WTC11 (cell line): ENCODE data around the gene KAZN. TPM values are rescaled to one million over a fixed set of nuclear protein-coding genes. Genes with fewer than 3 reads are reported as not detected.

Experiments
- ATAC-seq: fragments of 200-7000 bp; cut with Tn5 transposase; 2 replicates; pipeline ENCODE4 v1.10.0; 2021; ENCODE audit warnings: mild to moderate bottlenecking, moderate library complexity
- CTCF ChIA-PET: fragments of 300-600 bp; sonication (Branson Sonifier 250); formaldehyde crosslinking; loops from one replicate; lab custom pipeline; 2021; ENCODE audit warnings: antibody characterized with exemption; lab: Charles Lee
- POLR2A ChIA-PET: fragments of 350-600 bp; sonication (Branson Sonifier 250); formaldehyde crosslinking; loops from one replicate; lab custom pipeline; 2021; ENCODE audit warnings: antibody characterized with exemption; lab: Charles Lee
- DNase-seq: peaks from one replicate; pipeline ENCODE4 v3.0.0; 2021; ENCODE audit warnings: low spot score
- H3K27ac Mint-ChIP-seq: 2 replicates; pipeline ENCODE4 v1.8.0; 2021; ENCODE audit warnings: mixed read lengths
- H3K27me3 Mint-ChIP-seq: 2 replicates; pipeline ENCODE4 v1.8.0; 2021; ENCODE audit warnings: low read depth, mild to moderate bottlenecking, moderate library complexity, mixed read lengths
- H3K36me3 Mint-ChIP-seq: 2 replicates; pipeline ENCODE4 v1.8.0; 2021; ENCODE audit warnings: mixed read lengths
- H3K4me1 Mint-ChIP-seq: 2 replicates; pipeline ENCODE4 v1.8.0; 2022; ENCODE audit warnings: mixed read lengths
- H3K4me3 Mint-ChIP-seq: 2 replicates; pipeline ENCODE4 v1.8.0; 2021; ENCODE audit warnings: mild to moderate bottlenecking, moderate library complexity, mixed read lengths
- H3K9me3 Mint-ChIP-seq: 2 replicates; pipeline ENCODE4 v1.8.0; 2021; ENCODE audit warnings: mixed read lengths
- ATF1 ChIP-seq: sonication (generic); formaldehyde crosslinking; IDR thresholded peaks from 2 replicates; pipeline ENCODE4 v1.8.1; 2023; ENCODE audit warnings: mild to moderate bottlenecking, moderate library complexity, missing genetic modification reagents
- CBFB ChIP-seq: sonication (generic); formaldehyde crosslinking; IDR thresholded peaks from 2 replicates; pipeline ENCODE4 v1.8.1; 2022; ENCODE audit warnings: mild to moderate bottlenecking, low read depth, missing genetic modification reagents
- CTCF ChIP-seq: fragments of 200-600 bp; IDR thresholded peaks from 2 replicates; pipeline ENCODE4 v1.8.0; 2022; ENCODE audit warnings: antibody characterized with exemption
- E2F4 ChIP-seq: sonication (generic); formaldehyde crosslinking; IDR thresholded peaks from 2 replicates; pipeline ENCODE4 v1.8.1; 2022; ENCODE audit warnings: low read depth, mild to moderate bottlenecking, moderate library complexity, missing genetic modification reagents, borderline replicate concordance
- ELF4 ChIP-seq: sonication (generic); formaldehyde crosslinking; IDR thresholded peaks from 2 replicates; pipeline ENCODE4 v1.8.1; 2022; ENCODE audit warnings: low read depth, mild to moderate bottlenecking, moderate library complexity, missing genetic modification reagents
- FOXP1 ChIP-seq: sonication (generic); formaldehyde crosslinking; IDR thresholded peaks from 2 replicates; pipeline ENCODE4 v1.8.0; 2022; ENCODE audit warnings: missing genetic modification reagents, mild to moderate bottlenecking, moderate library complexity, borderline replicate concordance
- GRHL2 ChIP-seq: fragments of 250-450 bp; sonication (Bioruptor Pico); IDR thresholded peaks from 2 replicates; pipeline ENCODE4 v1.8.0; 2022; ENCODE audit warnings: mild to moderate bottlenecking, moderate library complexity; ENCODE audit not compliant: insufficient replicate concordance, severe bottlenecking
- KAT7 ChIP-seq: sonication (generic); formaldehyde crosslinking; IDR thresholded peaks from 2 replicates; pipeline ENCODE4 v1.8.1; 2023; ENCODE audit warnings: missing genetic modification reagents, mild to moderate bottlenecking, borderline replicate concordance
- MXD4 ChIP-seq: fragments of 250-450 bp; sonication (Bioruptor Pico); IDR thresholded peaks from 2 replicates; pipeline ENCODE4 v1.8.0; 2021; ENCODE audit warnings: mild to moderate bottlenecking, moderate library complexity, borderline replicate concordance
- NR1H2 ChIP-seq: sonication (generic); formaldehyde crosslinking; IDR thresholded peaks from 2 replicates; pipeline ENCODE4 v1.9.0; 2021; ENCODE audit warnings: mild to moderate bottlenecking, moderate library complexity, missing genetic modification reagents
- NR2C2 ChIP-seq: sonication (generic); formaldehyde crosslinking; IDR thresholded peaks from 2 replicates; pipeline ENCODE4 v1.8.0; 2022; ENCODE audit warnings: mild to moderate bottlenecking, missing genetic modification reagents
- RELA ChIP-seq: sonication (generic); formaldehyde crosslinking; IDR thresholded peaks from 2 replicates; pipeline ENCODE4 v1.8.1; 2022; ENCODE audit warnings: missing genetic modification reagents, mild to moderate bottlenecking, borderline replicate concordance
- SP1 ChIP-seq: sonication (generic); formaldehyde crosslinking; conservative IDR thresholded peaks from 2 replicates; pipeline ENCODE4 v1.8.1; 2022; ENCODE audit warnings: missing genetic modification reagents
- STAT6 ChIP-seq: sonication (generic); formaldehyde crosslinking; conservative IDR thresholded peaks from 2 replicates; pipeline ENCODE4 v1.8.1; 2023; ENCODE audit warnings: mild to moderate bottlenecking, low read depth, missing genetic modification reagents, moderate library complexity
- TP53 ChIP-seq: sonication (generic); formaldehyde crosslinking; IDR thresholded peaks from 2 replicates; pipeline ENCODE4 v1.8.1; 2023; ENCODE audit warnings: mild to moderate bottlenecking, missing genetic modification reagents
- USF2 ChIP-seq: sonication (generic); formaldehyde crosslinking; IDR thresholded peaks from 2 replicates; pipeline ENCODE4 v1.8.1; 2023; ENCODE audit warnings: mild to moderate bottlenecking, missing genetic modification reagents, moderate library complexity
- ZBTB21 ChIP-seq: sonication (generic); formaldehyde crosslinking; IDR thresholded peaks from 2 replicates; pipeline ENCODE4 v1.8.1; 2023; ENCODE audit warnings: mild to moderate bottlenecking, missing genetic modification reagents, borderline replicate concordance
- ZNF219 ChIP-seq: sonication (generic); formaldehyde crosslinking; IDR thresholded peaks from 2 replicates; pipeline ENCODE4 v1.8.0; 2023; ENCODE audit warnings: missing genetic modification reagents, mild to moderate bottlenecking, borderline replicate concordance
- ZNF232 ChIP-seq: sonication (generic); formaldehyde crosslinking; IDR thresholded peaks from 2 replicates; pipeline ENCODE4 v1.8.0; 2022; ENCODE audit warnings: mild to moderate bottlenecking, missing genetic modification reagents
- ZNF281 ChIP-seq: sonication (generic); formaldehyde crosslinking; IDR thresholded peaks from 2 replicates; pipeline ENCODE4 v1.8.0; 2023; ENCODE audit warnings: mild to moderate bottlenecking, missing genetic modification reagents
- ZNF317 ChIP-seq: sonication (generic); formaldehyde crosslinking; IDR thresholded peaks from 2 replicates; pipeline ENCODE4 v1.8.1; 2023; ENCODE audit warnings: low read depth, mild to moderate bottlenecking, moderate library complexity, missing genetic modification reagents, borderline replicate concordance
- ZNF425 ChIP-seq: fragments of 250-450 bp; sonication (Bioruptor Pico); conservative IDR thresholded peaks from 2 replicates; pipeline ENCODE4 v1.9.0; 2021; ENCODE audit warnings: mild to moderate bottlenecking
- total RNA-seq: library from RNA; stranded (reverse); gene quantifications from 3 replicates; pipeline ENCODE4 v1.2.3, GENCODE V29; 2021

KAZN gene
- total RNA-seq, 1 experiment from 2014 or later, result 19.9 TPM

- CTCF ChIA-PET, result no interaction called here
- Mint-ChIP-seq H3K27ac (no peak overlapping the region), H3K4me1 (peaks cover 16% of the 10 kb centered on the region), H3K36me3 (peaks cover 6% of the 10 kb centered on the region; the same call in 1 of the 2 replicates), H3K4me3 (no peak overlapping the region), H3K27me3 (no peaks in the 10 kb centered on the region), H3K9me3 (no peaks in the 10 kb centered on the region; the same call in 1 of the 2 replicates)
- POLR2A ChIA-PET, result no interaction called here
- DNase-seq (no peak), ATAC-seq (no peak)
- no peak for TF ChIP-seq NR1H2 (CRISPR knock-in tag)
- TF ChIP-seq ZNF232, result no peak
- TF ChIP-seq TP53 (CRISPR knock-in tag), result no peak
- TF ChIP-seq ATF1 (CRISPR knock-in tag), result no peak
- no peak for TF ChIP-seq ZNF281 (CRISPR knock-in tag)
- TF ChIP-seq ZNF425, result no peak
- TF ChIP-seq FOXP1 (CRISPR knock-in tag), result no peak
- TF ChIP-seq ZNF317, result no peak
- TF ChIP-seq KAT7, result no peak
- no peak for TF ChIP-seq ZNF219 (CRISPR knock-in tag)
- TF ChIP-seq ELF4 (CRISPR knock-in tag), result no peak
- TF ChIP-seq NR2C2 (CRISPR knock-in tag), result no peak
- no peak for TF ChIP-seq CTCF
- TF ChIP-seq USF2, result no peak
- no peak for TF ChIP-seq SP1 (CRISPR knock-in tag)
- TF ChIP-seq MXD4, result no peak
- TF ChIP-seq E2F4 (CRISPR knock-in tag), result no peak
These were observed 15.9 kb downstream of the KAZN start for GRCh38 chr1:14614341-14614740.

GRCh38 chr1:14615549-14616218 is 17.2 kb downstream of the KAZN start:
- ATAC-seq, result no peak
- no peak for TF ChIP-seq RELA
- TF ChIP-seq ZNF232, result no peak
- TF ChIP-seq USF2, result no peak
- no peak for TF ChIP-seq CBFB (CRISPR knock-in tag)
- TF ChIP-seq ZNF219 (CRISPR knock-in tag), result no peak
- no peak for TF ChIP-seq ZBTB21 (CRISPR knock-in tag)
- no peak for TF ChIP-seq GRHL2 (CRISPR knock-in tag)
- TF ChIP-seq FOXP1 (CRISPR knock-in tag), result no peak
- no peak for TF ChIP-seq STAT6 (CRISPR knock-in tag)

More at GRCh38 chr1:14615549-14616218, 17.2 kb downstream of the KAZN start:
- CTCF ChIA-PET, result interaction anchor here (1.0 kb wide), 1 partner anchor 118 kb away, joined by 3 read pairs; no protein-coding TSS in a partner anchor
- H3K27me3 Mint-ChIP-seq, result no peaks in the 10 kb centered on the region
- H3K36me3 Mint-ChIP-seq, result peaks cover 2% of the 10 kb centered on the region; the same call in 1 of the 2 replicates
- H3K4me3 Mint-ChIP-seq, result no peak overlapping the region
- H3K9me3 Mint-ChIP-seq, result no peaks in the 10 kb centered on the region
- H3K4me1 Mint-ChIP-seq, result peaks cover 16% of the 10 kb centered on the region
- DNase-seq, result no peak
- POLR2A ChIA-PET, result no interaction called here
- no peak overlapping the region for H3K27ac Mint-ChIP-seq
